AG09319 (cell line): Measurements from ENCODE around the gene STOX1.
"Not testable (repeated sequence)": the region's sequence is repeated elsewhere in the genome, so short reads cannot be mapped to it uniquely, and the experiment has no call there.

Experiments
- DNase-seq: peaks from one replicate; pipeline ENCODE4 v3.0.0-alpha.2; 2010; ENCODE audit warnings: low read depth; ENCODE audit errors: extremely low read depth
- CTCF ChIP-seq: IDR thresholded peaks from 2 replicates; pipeline ENCODE4 v1.5.1; 2011; ENCODE audit warnings: low read depth, mild to moderate bottlenecking, inconsistent platforms, low read length, moderate library complexity

Gene STOX1

GRCh38 chr10:68938884-68939283 lies 111.6 kb downstream of the STOX1 start:
- no peak for DNase-seq
- TF ChIP-seq CTCF: no peak

- not testable (repeated sequence) for DNase-seq
Measured at GRCh38 chr10:68940917-68941316, 113.6 kb downstream of the STOX1 start.
